Thyroid gland (tissue), 4 donors: ENCODE data around the gene OR2T34. TPM values are rescaled to one million over a fixed set of nuclear protein-coding genes. Genes with fewer than 3 reads are reported as not detected.

Experiments
- small RNA-seq: library from RNA; depleted of rRNA; stranded (forward); fragments of <200 nt; gene quantifications from one replicate; pipeline ENCODE3, GENCODE V24; 2016
- total RNA-seq, 4 donors: library from RNA; depleted of rRNA; stranded (reverse); fragments of >200 nt; gene quantifications; one replicate each; pipeline ENCODE4 v1.2.3, GENCODE V29; 2016

The OR2T34 gene
- total RNA-seq, 4 donors from 2014 or later = not detected

Small RNA genes within 50 kb of the gene (small RNA-seq; reads per million reads assigned to genes)
- gene RF00019 = not detected

Other genes starting within 250 kb of the OR2T34 start
- gene OR14C36, start 226.0 kb downstream of the OR2T34 start, total RNA-seq = not detected
- not detected for gene OR2T4, start 213.1 kb downstream of the OR2T34 start, total RNA-seq
- gene OR2T6, start 199.0 kb downstream of the OR2T34 start, total RNA-seq = not detected
- not detected for gene OR2T1, start 171.7 kb downstream of the OR2T34 start, total RNA-seq
- gene OR2T2, start 129.1 kb downstream of the OR2T34 start, total RNA-seq = not detected
- gene OR2T3, start 101.4 kb downstream of the OR2T34 start, total RNA-seq = not detected
- gene OR2T5, start 86.2 kb downstream of the OR2T34 start, total RNA-seq = not detected
- not detected for gene OR2G6, start 66.7 kb downstream of the OR2T34 start, total RNA-seq
- gene OR2T29, start 12.0 kb downstream of the OR2T34 start, total RNA-seq = not detected
- gene OR2T10, start 22.9 kb upstream of the OR2T34 start, total RNA-seq = not detected
- gene OR2T11, start 60.3 kb upstream of the OR2T34 start, total RNA-seq = not detected
- gene OR2T35, start 70.5 kb upstream of the OR2T34 start, total RNA-seq = not detected
- not detected for gene OR2T27, start 80.8 kb upstream of the OR2T34 start, total RNA-seq
- not detected for gene OR14I1, start 128.0 kb upstream of the OR2T34 start, total RNA-seq
- gene LYPD8, start 181.0 kb upstream of the OR2T34 start, total RNA-seq = not detected